K562 (cell line): ENCODE results near the gene SMIM8. TPM values are rescaled to one million over a fixed set of nuclear protein-coding genes. Genes with fewer than 3 reads are reported as not detected.

Experiments
- EP400 ChIP-seq: fragments of 450-650 bp; IDR thresholded peaks from 2 replicates; pipeline ENCODE4 v1.6.1; 2017; ENCODE audit warnings: antibody characterized with exemption, mild to moderate bottlenecking, moderate library complexity
- FOSL1 ChIP-seq: fragments of 200-800 bp; sonication (Bioruptor generic); conservative IDR thresholded peaks from 2 replicates; pipeline ENCODE4 v1.6.1; 2016; ENCODE audit warnings: missing genetic modification characterization, missing compliant biosample characterization
- HDAC1 ChIP-seq, 2 experiments: fragments of 450-650 bp; IDR thresholded peaks; 2 replicates each; pipeline ENCODE4 v1.6.1; 2016 to 2017; ENCODE audit warnings: inconsistent platforms in 1 of 2, mild to moderate bottlenecking in 1 of 2, moderate library complexity in 1 of 2
- L3MBTL2 ChIP-seq: fragments of 450-650 bp; IDR thresholded peaks from 2 replicates; pipeline ENCODE4 v1.6.1; 2016; ENCODE audit warnings: mild to moderate bottlenecking, moderate library complexity
- MEIS2 ChIP-seq: fragments of 450-650 bp; IDR thresholded peaks from 2 replicates; pipeline ENCODE4 v1.6.1; 2014; ENCODE audit warnings: mild to moderate bottlenecking; ENCODE audit not compliant: partially characterized antibody
- NCOA4 ChIP-seq: fragments of 450-650 bp; IDR thresholded peaks from 2 replicates; pipeline ENCODE4 v1.6.1; 2018; ENCODE audit warnings: mild to moderate bottlenecking; ENCODE audit not compliant: partially characterized antibody
- RBM25 ChIP-seq: fragments of 200-400 bp; formaldehyde crosslinking; IDR thresholded peaks from 2 replicates; pipeline ENCODE4 v1.6.1; 2018; ENCODE audit warnings: low read length, low read depth, moderate library complexity; ENCODE audit not compliant: severe bottlenecking
- RCOR1 ChIP-seq, 2 experiments: IDR thresholded peaks; 2 replicates each; pipeline ENCODE4 v1.6.1; 2012; ENCODE audit warnings: low read depth in 2 of 2, low read length in 2 of 2, borderline replicate concordance in 1 of 2, improper control_type of control experiment in 1 of 2
- SMAD1 ChIP-seq: fragments of 150-350 bp; IDR thresholded peaks from 2 replicates; pipeline ENCODE4 v1.6.1; 2014; ENCODE audit warnings: low read length, low read depth; ENCODE audit not compliant: partially characterized antibody
- XRCC4 ChIP-seq: IDR thresholded peaks from one replicate; pipeline ENCODE4 v1.6.1; 2011; ENCODE audit not compliant: insufficient read depth, insufficient read length; ENCODE audit errors: extremely low read depth
- ZEB2 ChIP-seq: fragments of 450-650 bp; IDR thresholded peaks from 2 replicates; pipeline ENCODE4 v1.6.1; 2016
- ZNF212 ChIP-seq: fragments of 450-650 bp; formaldehyde crosslinking; IDR thresholded peaks from 2 replicates; pipeline ENCODE4 v1.4.0; 2020; ENCODE audit warnings: mild to moderate bottlenecking
- ZNF436 ChIP-seq: fragments of 250-450, 450-650 bp; sonication (Bioruptor Pico); formaldehyde crosslinking; IDR thresholded peaks from 2 replicates; pipeline ENCODE4 v1.7.0; 2020; ENCODE audit warnings: mild to moderate bottlenecking
- polyA plus RNA-seq, 8 experiments: library from polyadenylated mRNA; depleted of rRNA in 4 of 8; stranded (reverse) in 5 of 8; unstranded in 3 of 8; fragments of >200 nt; fragmentation: Nextera tagmentation in 2 of 8; fragmentation: Illumina TruSeq in 1 of 8; extraction: Ambion mirVana in 2 of 8; extraction: Trizol in 1 of 8; gene quantifications; 2 replicates each; pipeline versions ENCODE4 v1.2.1 to v1.2.3, GENCODE V29; 2011 to 2014; ENCODE audit warnings: inconsistent platforms in 1 of 8, missing spikeins in 1 of 8
- total RNA-seq, 7 experiments: library from RNA; depleted of rRNA in 6 of 7; stranded (reverse); fragments of >200 nt in 6 of 7; fragmentation: Illumina TruSeq in 2 of 7; extraction: Trizol in 2 of 7; gene quantifications; 2 replicates each; pipeline versions ENCODE4 v1.2.1 to v1.2.3, GENCODE V29; 2011 to 2021; ENCODE audit warnings: low replicate concordance in 1 of 7
- TF ChIP-seq, protein P1 (sequence below): sonication (generic); formaldehyde crosslinking; IDR thresholded peaks from 2 replicates; pipeline ENCODE4 v1.8.1; 2023; ENCODE audit warnings: missing genetic modification reagents, mild to moderate bottlenecking, borderline replicate concordance
- TF ChIP-seq, protein P2 (sequence below): fragments of 250-450 bp; sonication (Bioruptor Pico); IDR thresholded peaks from 2 replicates; pipeline ENCODE4 v1.4.0; 2020; ENCODE audit warnings: borderline replicate concordance
- TF ChIP-seq, protein P3 (sequence below): fragments of 250-450 bp; sonication (Bioruptor Pico); IDR thresholded peaks from 2 replicates; pipeline ENCODE4 v1.4.0; 2020; ENCODE audit warnings: mild to moderate bottlenecking, moderate library complexity
- TF ChIP-seq, protein P4 (sequence below): fragments of 250-450 bp; sonication (Bioruptor Pico); IDR thresholded peaks from 2 replicates; pipeline ENCODE4 v1.5.0; 2021

Gene SMIM8
- total and polyA plus RNA-seq, 9 of the 15 experiments (the other 6 are each of a cell fraction or from before 2014, with no cell fraction given) = 8.3 to 53.7 (median 15.1) TPM

DNA sequence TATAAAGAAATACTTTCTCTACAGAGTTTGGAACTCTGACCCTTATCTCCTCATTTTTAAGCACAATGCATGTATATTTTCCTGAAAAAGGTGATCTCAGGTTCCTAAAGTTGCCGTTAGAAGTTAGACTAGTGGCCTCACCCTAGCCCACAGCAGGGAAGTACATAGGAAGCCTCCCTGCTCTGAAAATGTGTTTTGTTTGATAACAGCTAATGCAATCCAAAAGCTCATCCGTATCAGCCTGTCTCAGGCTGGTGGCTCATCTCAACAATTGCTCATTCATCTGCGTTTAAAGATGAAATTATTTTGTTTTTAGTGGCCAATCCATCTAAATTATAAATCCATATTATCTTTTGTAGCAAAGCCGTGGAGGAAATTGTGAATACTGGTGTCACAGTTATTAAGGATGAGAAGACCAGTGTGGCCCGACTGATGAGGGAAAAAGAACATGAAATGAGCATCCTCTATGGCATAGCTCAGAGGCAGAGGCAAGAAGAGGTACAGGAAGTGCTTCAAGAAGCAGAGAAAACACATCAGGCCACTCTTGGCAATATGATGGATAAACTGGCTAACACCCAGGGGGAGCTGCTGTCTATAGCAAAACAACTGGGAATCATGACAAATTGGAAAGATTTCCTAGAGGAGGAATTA lies 42.3 kb downstream of the SMIM8 start (continued):
- TF ChIP-seq NCOA4 (no peak), RBM25 (no peak), ZNF212 (CRISPR knock-in tag) (no peak), FOSL1 (tag) (peak; percentile 80), ZNF436 (CRISPR knock-in tag) (no peak), MEIS2 (peak; percentile 2), XRCC4 (no peak), L3MBTL2 (0 out of 2 replicates have a peak, but pooled peaks have one; percentile 15), EP400 (no peak; the same call in 1 of the 2 replicates), SMAD1 (peak; percentile 55), HDAC1 (IDR thresholded peaks at IDR 0.05) (0 out of 4 replicates have a peak, but pooled peaks of 1 of the 2 experiments have one; percentile 62), RCOR1 (IDR thresholded peaks at IDR 0.05; ENCODE audit: borderline replicate concordance in 1 of 2, low read depth in 2 of 2, low read length in 2 of 2) (peak; percentile 13 to 76; a peak in 3 of 4 replicates), ZEB2 (peak; percentile 68)
- TF ChIP-seq, protein P1, sequence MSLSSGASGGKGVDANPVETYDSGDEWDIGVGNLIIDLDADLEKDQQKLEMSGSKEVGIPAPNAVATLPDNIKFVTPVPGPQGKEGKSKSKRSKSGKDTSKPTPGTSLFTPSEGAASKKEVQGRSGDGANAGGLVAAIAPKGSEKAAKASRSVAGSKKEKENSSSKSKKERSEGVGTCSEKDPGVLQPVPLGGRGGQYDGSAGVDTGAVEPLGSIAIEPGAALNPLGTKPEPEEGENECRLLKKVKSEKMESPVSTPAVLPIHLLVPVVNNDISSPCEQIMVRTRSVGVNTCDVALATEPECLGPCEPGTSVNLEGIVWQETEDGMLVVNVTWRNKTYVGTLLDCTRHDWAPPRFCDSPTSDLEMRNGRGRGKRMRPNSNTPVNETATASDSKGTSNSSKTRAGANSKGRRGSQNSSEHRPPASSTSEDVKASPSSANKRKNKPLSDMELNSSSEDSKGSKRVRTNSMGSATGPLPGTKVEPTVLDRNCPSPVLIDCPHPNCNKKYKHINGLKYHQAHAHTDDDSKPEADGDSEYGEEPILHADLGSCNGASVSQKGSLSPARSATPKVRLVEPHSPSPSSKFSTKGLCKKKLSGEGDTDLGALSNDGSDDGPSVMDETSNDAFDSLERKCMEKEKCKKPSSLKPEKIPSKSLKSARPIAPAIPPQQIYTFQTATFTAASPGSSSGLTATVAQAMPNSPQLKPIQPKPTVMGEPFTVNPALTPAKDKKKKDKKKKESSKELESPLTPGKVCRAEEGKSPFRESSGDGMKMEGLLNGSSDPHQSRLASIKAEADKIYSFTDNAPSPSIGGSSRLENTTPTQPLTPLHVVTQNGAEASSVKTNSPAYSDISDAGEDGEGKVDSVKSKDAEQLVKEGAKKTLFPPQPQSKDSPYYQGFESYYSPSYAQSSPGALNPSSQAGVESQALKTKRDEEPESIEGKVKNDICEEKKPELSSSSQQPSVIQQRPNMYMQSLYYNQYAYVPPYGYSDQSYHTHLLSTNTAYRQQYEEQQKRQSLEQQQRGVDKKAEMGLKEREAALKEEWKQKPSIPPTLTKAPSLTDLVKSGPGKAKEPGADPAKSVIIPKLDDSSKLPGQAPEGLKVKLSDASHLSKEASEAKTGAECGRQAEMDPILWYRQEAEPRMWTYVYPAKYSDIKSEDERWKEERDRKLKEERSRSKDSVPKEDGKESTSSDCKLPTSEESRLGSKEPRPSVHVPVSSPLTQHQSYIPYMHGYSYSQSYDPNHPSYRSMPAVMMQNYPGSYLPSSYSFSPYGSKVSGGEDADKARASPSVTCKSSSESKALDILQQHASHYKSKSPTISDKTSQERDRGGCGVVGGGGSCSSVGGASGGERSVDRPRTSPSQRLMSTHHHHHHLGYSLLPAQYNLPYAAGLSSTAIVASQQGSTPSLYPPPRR = no peak
- TF ChIP-seq, protein P2, sequence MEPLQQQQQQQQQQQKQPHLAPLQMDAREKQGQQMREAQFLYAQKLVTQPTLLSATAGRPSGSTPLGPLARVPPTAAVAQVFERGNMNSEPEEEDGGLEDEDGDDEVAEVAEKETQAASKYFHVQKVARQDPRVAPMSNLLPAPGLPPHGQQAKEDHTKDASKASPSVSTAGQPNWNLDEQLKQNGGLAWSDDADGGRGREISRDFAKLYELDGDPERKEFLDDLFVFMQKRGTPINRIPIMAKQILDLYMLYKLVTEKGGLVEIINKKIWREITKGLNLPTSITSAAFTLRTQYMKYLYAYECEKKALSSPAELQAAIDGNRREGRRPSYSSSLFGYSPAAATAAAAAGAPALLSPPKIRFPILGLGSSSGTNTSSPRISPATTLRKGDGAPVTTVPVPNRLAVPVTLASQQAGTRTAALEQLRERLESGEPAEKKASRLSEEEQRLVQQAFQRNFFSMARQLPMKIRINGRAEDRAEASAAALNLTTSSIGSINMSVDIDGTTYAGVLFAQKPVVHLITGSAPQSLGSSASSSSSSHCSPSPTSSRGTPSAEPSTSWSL (CRISPR knock-in tag) = no peak
- TF ChIP-seq, protein P3, sequence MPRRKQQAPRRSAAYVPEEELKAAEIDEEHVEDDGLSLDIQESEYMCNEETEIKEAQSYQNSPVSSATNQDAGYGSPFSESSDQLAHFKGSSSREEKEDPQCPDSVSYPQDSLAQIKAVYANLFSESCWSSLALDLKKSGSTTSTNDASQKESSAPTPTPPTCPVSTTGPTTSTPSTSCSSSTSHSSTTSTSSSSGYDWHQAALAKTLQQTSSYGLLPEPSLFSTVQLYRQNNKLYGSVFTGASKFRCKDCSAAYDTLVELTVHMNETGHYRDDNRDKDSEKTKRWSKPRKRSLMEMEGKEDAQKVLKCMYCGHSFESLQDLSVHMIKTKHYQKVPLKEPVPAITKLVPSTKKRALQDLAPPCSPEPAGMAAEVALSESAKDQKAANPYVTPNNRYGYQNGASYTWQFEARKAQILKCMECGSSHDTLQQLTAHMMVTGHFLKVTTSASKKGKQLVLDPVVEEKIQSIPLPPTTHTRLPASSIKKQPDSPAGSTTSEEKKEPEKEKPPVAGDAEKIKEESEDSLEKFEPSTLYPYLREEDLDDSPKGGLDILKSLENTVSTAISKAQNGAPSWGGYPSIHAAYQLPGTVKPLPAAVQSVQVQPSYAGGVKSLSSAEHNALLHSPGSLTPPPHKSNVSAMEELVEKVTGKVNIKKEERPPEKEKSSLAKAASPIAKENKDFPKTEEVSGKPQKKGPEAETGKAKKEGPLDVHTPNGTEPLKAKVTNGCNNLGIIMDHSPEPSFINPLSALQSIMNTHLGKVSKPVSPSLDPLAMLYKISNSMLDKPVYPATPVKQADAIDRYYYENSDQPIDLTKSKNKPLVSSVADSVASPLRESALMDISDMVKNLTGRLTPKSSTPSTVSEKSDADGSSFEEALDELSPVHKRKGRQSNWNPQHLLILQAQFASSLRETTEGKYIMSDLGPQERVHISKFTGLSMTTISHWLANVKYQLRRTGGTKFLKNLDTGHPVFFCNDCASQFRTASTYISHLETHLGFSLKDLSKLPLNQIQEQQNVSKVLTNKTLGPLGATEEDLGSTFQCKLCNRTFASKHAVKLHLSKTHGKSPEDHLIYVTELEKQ = no peak
- TF ChIP-seq, protein P4, sequence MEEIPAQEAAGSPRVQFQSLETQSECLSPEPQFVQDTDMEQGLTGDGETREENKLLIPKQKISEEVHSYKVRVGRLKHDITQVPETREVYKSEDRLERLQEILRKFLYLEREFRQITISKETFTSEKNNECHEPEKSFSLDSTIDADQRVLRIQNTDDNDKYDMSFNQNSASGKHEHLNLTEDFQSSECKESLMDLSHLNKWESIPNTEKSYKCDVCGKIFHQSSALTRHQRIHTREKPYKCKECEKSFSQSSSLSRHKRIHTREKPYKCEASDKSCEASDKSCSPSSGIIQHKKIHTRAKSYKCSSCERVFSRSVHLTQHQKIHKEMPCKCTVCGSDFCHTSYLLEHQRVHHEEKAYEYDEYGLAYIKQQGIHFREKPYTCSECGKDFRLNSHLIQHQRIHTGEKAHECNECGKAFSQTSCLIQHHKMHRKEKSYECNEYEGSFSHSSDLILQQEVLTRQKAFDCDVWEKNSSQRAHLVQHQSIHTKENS = no peak
